GM18870 (cell line): ENCODE results near the gene TTC31.
"Not testable (repeated sequence)": the region's sequence is repeated elsewhere in the genome, so short reads cannot be mapped to it uniquely, and the experiment has no call there.

Experiments
- ATAC-seq: cut with Tn5 transposase; IDR thresholded peaks from one replicate; pipeline ENCODE4 v1.9.1; 2021; ENCODE audit warnings: moderate library complexity; ENCODE audit not compliant: unreplicated experiment

Gene TTC31

DNA sequence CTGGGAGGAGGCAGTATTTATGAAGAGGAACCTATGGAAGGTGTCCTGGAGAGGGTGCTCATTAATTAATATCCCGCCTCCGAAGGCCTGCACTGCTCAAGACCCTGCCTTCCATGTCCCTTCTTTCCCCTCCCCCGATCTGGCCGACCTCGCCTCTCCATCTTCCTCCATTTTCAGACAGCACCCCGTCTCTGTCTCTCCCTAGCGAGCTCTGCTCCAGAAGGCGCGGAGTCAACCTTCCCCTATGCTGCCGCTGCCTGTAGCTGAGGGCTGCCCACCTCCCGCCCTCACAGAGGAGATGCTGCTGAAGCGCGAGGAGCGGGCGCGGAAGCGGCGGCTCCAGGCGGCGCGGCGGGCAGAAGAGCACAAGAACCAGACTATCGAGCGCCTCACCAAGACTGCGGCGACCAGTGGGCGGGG lies 25.7 kb upstream of the TTC31 start:
- ATAC-seq: no peak

- ATAC-seq: peak; percentile 16
These were observed 25.2 kb upstream of the TTC31 start for GRCh38 chr2:74457549-74458131.

GRCh38 chr2:74458132-74458937 lies 24.5 kb upstream of the TTC31 start, which contains the start of gene WBP1:
WBP1 (plus strand) TSS chr2:74458438; CDS start chr2:74458603, 165 bp downstream.
- peak; percentile 89 for ATAC-seq

- ATAC-seq: no peak
These were observed 23.9 kb upstream of the TTC31 start for GRCh38 chr2:74458938-74459363.

GRCh38 chr2:74459503-74460118 lies 23.3 kb upstream of the TTC31 start:
- ATAC-seq: not testable (repeated sequence)

GRCh38 chr2:74460187-74460586 lies 22.7 kb upstream of the TTC31 start:
- ATAC-seq: not testable (repeated sequence)

- no peak for ATAC-seq
These were observed 21.5 kb upstream of the TTC31 start for GRCh38 chr2:74461187-74462053.

DNA sequence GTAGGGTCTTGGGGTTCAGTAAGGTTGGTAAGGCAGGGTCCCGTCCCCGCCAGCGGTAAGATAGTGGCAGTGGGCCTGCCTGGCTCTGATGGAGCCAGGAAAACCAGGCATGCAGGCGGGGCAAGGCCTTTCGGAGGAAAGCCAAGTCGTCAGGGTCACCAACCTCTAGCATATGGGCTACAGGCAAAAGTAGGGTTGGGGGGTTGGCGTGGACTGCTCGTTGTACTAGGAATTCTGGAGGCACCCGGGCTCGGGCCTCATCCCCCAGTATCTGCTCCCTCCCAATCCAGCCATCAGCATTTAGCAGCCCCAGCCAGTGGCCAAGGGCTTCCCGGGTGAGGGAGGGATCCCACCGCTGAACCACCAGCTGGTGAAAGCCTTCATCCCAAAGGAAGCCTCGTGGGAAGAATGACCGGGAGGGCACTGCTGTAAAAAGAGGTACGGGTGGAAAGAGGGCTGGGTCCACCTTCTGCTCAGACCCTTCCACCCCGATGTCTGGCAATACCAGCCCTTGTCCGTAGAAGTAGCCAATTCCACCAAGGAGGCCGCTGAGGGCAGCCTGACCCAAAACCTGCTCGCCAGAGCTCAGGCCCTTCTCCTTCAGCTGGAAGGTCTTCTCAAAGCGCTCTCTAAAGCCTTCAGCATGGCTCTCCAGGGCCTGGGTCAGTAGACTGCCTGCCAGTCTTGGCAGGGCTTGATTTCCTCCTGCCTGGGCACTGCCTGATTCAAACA lies 20.7 kb upstream of the TTC31 start:
- ATAC-seq: no peak

GRCh38 chr2:74462786-74463105 lies 20.1 kb upstream of the TTC31 start:
- no peak for ATAC-seq

DNA sequence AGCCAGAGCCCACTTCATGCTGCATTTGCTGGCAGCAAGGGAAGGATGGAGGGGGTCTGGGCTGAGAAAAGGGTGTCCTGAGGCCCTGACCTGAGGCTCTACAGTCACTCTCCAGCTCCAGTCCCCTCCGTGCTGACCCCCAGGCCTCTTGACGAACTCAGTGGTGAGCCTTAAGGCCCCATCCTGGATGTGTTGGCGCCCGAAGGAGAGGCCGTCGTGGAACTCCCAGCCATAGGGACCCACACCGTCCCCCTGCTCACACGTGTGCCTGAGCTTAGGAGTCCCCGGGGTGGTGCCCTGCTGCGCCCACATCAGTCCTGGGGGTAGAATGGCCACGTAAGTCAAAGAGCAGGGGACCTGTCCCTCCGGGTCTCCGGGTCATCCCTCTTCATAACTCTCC lies 18.5 kb upstream of the TTC31 start:
- ATAC-seq: no peak

GRCh38 chr2:74470742-74471141 lies 12.1 kb upstream of the TTC31 start:
- not testable (repeated sequence) for ATAC-seq

DNA sequence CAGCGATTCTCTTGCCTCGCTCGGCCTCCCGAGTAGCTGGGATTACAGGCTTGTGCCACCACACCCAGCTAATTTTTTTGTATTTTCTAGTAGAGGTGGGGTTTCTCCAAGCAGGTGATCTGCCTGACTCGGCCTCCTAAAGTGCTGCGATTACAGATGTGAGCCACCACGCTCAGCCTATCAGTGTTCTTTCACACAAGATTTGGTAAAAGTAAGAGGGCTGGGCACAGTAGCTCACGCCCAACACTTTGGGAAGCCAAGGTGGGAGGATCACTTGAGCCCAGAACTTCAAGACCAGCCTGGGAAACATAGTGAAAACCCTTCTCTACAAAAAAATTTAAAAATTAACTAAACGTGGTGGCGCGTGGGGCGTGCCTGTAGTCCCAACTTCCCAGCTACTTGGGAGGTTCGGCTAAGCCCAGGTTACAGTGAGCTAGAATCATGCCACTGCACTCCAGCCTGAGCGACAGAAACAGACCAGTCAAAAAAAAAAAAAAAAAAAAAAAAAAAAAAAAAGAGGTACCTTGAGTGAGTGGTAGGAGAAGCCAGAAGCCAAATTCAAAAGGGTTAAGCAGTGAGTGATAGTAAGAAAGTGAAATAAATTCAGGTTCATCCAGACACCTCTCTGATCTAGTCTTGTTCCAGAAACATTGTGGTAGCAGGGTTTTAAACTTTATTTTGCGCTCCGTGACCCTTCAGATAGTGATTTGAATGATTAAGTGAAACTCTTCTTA lies 11.4 kb upstream of the TTC31 start:
- no peak for ATAC-seq

DNA sequence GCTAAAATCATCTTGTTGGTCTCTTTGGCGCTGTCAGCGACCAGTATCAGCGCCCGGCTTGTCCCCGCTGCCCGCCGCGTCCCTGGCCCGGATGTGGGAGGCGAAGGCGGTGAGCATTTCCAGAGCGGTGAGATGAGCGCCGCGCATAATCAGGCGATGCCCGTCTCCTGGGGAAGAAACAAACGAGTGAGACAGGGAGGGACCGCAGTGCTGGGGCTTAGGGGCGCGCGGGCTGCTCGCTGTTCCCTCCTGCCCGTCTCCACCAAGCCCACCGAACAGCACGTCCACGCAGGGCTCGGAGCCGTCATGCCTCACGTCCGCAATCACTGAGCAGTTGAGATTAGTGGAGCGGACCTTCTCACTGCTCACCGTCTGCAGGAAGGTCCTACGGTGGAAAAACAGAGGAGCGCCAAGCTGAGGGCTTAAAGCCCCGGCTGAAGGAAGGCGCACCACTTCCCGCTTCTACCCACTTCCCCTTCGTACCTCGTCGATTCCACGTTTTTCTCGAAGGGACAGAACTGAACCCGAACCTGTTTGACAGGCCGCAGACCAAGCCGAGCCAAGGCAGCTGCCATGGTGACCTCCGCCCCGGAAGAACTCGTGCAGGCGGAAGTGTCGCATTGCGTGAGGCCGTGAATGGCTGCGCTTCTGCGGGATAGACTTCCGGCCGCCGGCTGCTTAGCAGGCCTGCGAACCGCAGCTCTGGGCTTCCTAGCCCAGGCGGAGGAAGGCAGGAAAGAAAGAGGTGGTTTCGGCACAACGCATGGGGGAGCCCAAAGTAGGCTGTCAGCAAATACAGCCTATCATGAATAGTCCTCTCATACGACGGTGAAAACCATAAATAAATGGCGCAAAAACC lies 10.6 kb upstream of the TTC31 start, which contains the start of gene MRPL53:
Gene MRPL53 (minus strand): TSS at position 595 of the 859 bp plus-strand sequence. CDS start 20 bp downstream, at position 575.
- ATAC-seq: peak; percentile 60

DNA sequence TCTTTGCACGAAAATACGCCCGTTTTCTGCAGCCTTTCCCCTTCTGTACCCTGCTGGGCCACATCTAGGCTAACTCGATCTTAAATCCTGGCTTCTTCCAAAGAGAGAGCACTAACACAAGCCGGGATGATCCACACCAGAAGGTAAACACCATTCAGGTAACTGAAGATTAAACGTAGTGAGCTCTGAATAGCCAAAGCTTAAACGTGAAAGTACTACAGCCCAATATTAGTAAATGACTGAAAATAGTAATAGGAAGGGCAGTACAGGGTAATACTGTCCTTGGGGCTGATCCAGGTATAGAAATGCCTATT lies 10.0 kb upstream of the TTC31 start:
- ATAC-seq: no peak

GRCh38 chr2:74474481-74474880 lies 8.4 kb upstream of the TTC31 start:
- no peak for ATAC-seq

GRCh38 chr2:74474899-74475298 lies 8.0 kb upstream of the TTC31 start:
- no peak for ATAC-seq

DNA sequence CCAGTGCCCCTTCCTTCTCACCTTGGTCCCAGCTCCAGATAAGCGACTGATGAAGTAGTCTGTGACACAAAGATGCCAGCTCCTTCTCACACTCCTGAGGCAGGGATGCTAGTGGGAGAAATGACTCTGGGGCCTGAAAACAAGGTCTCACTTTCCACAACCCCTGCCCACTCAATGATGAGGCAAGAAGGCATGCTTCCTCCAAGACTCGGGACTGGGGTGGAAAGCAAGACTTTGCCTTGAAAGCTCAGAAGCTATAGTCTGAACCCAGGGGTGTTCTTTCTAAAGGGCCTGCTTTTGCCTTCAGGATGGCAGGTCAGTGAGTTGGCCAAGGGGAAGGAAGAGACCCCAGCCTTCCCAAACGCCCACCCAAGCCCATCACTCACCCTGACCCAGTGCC lies 1.4 kb upstream of the TTC31 start:
- ATAC-seq: no peak

DNA sequence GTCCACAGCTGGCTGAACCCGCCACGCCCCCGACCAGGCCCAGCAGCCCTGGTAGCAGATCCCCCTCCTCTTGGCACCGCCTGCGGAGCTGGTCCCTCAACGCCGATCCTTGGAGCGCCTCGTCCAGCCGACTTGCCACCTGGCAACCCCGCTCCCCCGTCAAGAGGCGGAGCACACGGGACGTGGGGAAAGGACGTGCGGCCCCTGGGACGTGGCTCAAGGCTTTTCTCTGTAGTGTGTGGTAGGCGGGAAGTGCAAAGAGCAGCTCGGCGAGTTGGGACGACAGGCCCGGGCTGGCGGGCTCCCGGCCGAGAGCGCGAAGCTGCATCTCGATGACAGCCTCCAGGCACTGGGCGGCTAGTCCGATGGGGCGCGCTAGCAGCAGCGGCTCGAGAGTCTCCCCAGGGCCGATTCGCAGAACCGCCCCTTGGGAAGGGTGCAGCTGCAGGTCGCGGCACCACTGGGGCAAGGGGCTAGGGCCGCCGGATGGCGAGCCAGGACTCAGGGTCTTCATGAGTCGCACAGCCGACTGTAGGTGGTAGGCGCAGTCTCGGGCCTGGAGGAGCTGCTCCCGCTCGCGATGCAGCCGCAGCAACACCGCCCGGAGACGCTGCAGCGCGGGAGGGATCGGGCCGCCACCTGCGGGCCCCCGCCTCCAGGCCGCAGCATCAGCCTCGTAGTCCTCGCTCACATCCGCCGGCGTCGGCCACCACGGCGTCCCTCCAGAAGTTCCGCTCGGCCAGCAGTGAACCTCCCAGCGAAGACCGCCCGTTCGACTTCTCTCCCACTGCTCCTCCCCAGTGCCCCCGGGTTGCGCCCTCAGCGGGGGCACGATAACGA lies 700 bp upstream of the TTC31 start:
- peak; percentile 33 for ATAC-seq
